Erythroblast (primary cell): ENCODE data around the gene DGKB.

Experiments
- GATA1 ChIP-seq: IDR thresholded peaks from 2 replicates; pipeline ENCODE4 v1.6.1; 2011; ENCODE audit warnings: low read depth, mild to moderate bottlenecking, control low read depth, low read length, moderate library complexity
- POLR2A ChIP-seq: IDR thresholded peaks from 2 replicates; pipeline ENCODE4 v1.6.1; 2011; ENCODE audit warnings: mild to moderate bottlenecking, low read length

- TF ChIP-seq POLR2A (no peak), GATA1 (no peak)
These were observed 807.2 kb downstream of the DGKB start for GRCh38 chr7:14095233-14095950.
